NCI-H2081 (cell line): ENCODE results near the gene EDEM2.
"Not testable (repeated sequence)": the region's sequence is repeated elsewhere in the genome, so short reads cannot be mapped to it uniquely, and the experiment has no call there.

Source experiments
- DNase-seq, 2 experiments: peaks; one replicate each; lab custom pipeline; 2025; lab: John Stamatoyannopoulos, UW

Gene EDEM2

GRCh38 chr20:35087355-35087754 is 59.8 kb downstream of the EDEM2 start:
- no peak for DNase-seq

GRCh38 chr20:35085477-35086225 is 61.5 kb downstream of the EDEM2 start:
- no peak for DNase-seq

- no peak for DNase-seq
These were observed 62.1 kb downstream of the EDEM2 start for GRCh38 chr20:35084998-35085397.

GRCh38 chr20:35080348-35080642 is 66.8 kb downstream of the EDEM2 start:
- DNase-seq: not testable (repeated sequence)

GRCh38 chr20:35079472-35080347 is 67.4 kb downstream of the EDEM2 start:
- no peak for DNase-seq

- DNase-seq: no peak
These were observed 69.3 kb downstream of the EDEM2 start for GRCh38 chr20:35077872-35078271.

GRCh38 chr20:35077341-35077740 is 69.8 kb downstream of the EDEM2 start:
- no peak for DNase-seq

- not testable (repeated sequence) for DNase-seq
These were observed 75.5 kb downstream of the EDEM2 start for GRCh38 chr20:35071436-35072153.

GRCh38 chr20:35066194-35066593 is 80.9 kb downstream of the EDEM2 start:
- no peak for DNase-seq
